HG03045 (cell line): ENCODE measurements around the gene CAMTA1.
"Not testable (repeated sequence)": the region's sequence is repeated elsewhere in the genome, so short reads cannot be mapped to it uniquely, and the experiment has no call there.

Source experiments
- ATAC-seq: cut with Tn5 transposase; IDR thresholded peaks from one replicate; pipeline ENCODE4 v1.9.1; 2021; ENCODE audit warnings: mild to moderate bottlenecking, moderate library complexity; ENCODE audit not compliant: unreplicated experiment

The CAMTA1 gene

DNA sequence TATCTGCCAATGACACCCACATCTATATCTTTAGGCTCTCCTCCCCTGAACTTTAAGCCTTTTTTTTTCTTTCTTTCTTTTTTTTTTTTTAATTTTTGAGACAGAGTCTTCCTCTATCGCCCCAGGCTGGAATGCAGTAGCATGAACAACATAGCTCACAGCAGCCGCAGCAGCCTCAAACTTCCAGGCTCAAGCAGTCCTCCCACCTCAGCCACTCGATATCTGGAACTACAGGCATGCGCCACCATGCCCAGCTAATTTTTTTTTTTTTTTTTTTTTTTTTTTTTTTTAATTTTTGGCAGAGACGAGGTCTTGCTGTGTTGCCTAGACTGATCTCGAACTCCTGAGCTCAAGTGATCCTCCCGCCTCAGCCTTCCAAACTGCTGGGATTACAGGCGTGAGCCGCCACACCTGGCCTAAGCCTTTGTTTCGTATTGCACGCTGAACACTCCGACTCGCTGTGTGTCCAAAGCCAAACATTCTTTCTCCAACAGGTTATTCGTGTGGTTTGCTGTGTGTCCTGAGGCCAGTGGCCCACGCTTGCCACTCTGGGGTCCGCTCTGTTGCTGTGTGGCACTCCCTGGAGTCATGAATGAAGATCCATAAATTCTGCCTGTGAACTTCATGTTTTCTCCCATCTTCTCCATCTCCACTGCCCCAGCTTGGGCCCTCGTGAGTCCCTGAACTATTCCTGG, 119.4 kb downstream of the CAMTA1 start:
- no peak for ATAC-seq

DNA sequence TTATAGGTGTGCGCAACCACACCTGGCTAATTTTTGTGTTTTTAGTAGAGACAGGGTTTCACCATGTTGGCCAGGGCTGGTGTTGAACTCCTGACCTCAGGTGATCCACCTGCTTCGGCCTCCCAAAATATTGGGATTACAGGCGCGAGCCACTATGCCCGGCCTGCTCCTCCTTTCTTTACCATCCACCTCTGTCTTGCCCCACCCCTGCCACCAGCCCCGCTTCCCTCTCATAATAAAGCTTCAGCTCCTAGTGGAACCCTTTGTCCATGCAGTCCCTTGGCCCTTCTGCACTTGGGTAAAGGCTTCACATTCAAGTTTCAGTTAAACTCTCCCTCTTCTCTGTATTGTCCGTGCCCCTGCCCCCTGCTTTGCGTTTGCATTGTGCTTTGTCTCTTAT, 120.1 kb downstream of the CAMTA1 start:
- no peak for ATAC-seq

DNA sequence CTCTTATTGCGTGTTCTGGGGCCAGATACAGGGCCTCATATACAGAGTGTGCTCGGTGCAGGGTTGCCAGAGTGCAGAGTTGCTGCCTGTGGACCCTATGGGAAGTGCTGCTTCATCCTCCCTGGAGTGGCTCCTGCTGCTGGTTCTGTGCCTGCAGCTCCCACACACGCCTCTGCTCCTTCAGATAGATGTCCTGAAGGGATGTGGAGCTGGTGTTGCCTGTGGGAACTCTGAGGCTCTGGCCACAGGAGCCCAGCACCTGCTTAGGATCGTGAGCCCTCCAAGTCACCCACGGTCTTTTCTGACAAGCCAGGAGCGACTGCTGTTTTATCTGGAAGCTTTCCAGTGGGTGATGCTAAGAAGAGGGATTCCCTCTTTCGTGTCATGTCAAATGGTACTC, 120.5 kb downstream of the CAMTA1 start:
- no peak for ATAC-seq

DNA sequence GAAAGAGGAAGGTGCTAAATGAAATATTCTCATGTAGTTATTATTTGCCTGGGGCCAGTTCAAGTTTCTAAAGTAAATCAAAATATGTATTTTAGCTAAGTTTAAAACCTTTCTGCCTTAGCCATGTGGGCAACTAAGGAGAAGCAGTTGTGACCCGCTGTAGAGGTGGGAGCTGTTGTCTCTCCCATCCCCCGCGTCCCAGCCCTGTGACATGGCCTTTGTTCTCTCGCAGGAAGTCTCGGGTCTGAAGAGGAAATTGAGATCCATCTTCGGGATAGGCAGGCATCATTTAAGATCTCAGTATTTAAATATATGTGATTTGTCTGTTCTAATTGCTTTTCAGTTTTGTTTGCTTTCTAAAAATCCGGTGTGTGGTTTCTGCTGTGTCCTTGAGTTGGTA, 121.5 kb downstream of the CAMTA1 start:
- no peak for ATAC-seq

DNA sequence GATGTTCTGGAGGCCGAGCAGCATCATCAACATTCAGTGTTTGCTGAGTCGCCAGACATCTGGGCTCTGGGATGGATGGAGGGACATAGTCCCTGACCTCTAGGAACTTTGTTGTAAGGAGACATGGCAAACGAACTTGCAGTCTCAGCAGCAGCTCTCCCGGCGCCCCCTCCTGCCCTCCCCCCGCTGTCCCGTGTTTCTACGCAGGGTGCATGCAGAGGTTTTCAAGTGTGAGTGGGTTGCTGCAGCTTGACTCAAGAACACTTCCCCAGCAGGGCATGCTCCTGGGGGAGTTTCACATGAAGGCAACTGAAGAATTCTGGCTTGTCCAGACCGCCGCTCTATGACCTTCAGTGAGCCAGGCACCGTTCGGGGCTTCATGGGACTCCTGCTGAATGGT, 121.9 kb downstream of the CAMTA1 start:
- no peak for ATAC-seq

DNA sequence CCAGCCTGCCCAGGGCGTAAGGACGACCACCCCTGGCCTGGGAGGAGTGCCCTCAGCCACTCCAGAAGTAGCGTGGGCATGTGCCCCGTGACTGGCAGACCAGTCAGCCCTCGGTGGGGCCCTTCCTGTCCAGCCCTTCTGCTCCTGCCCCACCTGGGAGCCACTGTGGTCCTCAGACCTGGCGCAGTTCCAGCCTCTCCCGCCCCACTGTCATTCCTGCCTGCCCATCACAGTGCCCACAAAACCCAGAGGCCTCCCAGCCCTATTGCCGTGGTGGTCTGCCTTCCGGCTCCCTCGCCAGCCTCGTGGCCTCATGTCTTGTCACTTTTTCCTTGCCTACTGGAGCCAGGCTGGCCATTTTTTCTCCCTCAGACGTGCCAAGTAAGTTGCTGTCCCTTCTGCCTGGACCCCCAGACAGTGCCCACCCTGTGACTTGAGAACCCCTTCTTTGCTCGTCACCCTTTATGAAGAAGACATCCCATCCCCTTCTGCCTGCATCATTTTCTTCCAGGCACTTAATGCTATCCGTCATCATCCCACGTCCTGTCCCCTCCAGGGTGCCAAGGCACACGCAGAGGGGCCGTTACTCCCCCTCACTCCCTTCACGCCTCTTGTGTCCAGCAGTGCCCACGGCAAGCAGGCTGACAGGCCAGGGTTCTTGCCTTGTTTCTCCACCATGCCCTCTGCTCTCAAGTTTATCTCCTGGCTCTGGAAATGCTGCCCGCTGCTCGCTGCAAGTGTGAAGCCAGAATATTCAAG, 122.6 kb downstream of the CAMTA1 start:
- ATAC-seq, result no peak

DNA sequence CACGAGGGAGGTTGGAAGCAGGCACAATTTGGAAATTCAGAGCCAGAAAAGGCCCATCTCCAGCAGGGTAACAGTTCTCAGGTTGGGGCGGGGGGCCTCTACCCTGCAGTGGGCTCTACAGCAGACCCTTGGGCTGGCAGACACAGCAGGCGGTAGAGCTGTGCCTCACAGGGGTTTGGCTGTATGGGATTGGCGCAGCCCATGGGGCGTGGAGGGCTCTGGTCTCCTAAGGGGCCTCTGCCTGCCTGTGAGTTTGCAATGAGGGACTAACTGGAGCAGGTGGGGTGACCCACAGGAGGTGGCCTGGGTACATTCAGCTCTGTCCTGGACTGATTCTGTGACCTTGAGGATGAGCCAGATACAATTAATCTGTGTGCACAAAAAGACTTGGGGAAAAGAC, 124.1 kb downstream of the CAMTA1 start:
- ATAC-seq, result no peak

DNA sequence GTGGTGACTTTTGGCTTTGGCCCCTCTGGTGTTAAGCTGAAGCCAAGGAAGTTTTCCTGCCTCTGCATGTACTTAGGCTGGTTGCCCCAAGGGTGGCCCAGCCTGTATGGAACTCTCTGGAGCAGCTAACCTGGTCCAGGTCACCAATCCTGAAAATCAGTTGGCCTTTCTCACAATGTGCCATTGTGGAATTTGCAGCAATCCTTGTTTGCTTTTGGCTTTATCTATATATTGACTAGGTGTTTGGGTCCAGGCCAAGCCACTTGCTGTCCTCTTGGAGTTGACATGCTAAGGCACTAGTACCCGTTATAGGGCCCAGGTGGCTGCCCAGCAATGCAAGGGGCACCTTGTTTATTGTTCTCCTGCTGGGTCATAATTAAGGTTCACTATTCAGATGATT, 124.6 kb downstream of the CAMTA1 start:
- no peak for ATAC-seq

DNA sequence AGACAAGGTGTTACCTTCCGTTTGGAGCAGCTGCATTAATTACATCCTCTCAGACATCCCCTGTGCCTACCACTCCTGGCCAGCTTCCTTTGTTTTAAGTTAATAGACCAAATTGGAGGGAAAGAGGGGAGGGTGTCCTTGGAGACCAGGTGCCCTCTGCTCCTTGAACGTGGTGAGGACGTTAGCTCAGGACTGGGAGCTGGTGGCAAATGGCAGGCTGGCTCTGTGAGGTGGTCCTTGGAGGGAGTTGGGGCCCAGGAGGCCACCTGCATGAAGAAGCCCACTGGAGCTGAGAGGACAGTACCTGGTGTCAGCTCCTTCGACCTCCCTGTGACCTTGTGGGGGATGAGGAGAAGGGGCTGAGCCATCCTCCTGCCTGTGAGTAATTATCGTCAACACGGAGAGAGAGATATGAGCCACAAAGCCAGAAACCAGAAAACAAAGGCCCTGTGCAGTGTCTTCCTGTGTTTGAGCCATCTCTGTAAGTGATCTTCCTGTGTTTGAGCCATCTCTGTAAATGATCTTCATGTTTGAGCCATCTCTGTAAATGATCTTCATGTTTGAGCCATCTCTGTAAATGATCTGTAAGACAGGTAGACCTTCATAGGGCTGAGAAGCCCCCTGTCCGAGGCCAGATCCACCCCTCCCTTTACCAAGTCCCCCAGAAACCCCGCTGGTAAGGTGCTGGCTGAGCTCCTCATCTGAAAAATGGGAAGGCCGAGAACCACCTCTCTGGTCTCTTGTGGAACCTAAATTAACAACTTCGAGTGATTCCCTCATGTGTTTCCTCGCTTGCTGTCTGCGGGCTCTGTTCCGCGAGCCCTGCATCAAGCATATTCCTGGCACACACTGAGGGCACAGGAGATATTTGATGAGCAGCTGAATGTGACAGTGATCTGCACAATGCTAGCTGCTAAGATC, 126.0 kb downstream of the CAMTA1 start:
- no peak for ATAC-seq

DNA sequence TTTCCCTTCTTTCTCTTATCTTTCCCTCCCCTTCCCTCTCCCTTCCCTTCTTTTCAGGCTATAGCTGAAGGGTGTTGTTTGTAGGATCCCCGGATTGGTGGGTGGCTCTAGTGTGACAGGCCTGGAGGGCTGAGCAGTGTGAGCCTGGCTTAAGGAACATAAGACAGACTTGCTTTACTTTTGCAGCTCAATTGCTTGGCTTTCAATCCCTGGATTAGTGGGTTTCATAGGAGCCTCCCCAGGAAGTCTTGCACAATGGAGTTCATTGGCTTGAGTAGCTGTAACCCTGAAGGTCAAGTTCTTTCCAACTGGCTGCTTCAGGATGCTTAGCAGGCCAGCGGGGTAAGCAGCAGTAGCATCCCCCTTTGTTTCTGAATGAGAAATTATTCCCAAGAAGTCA, 126.7 kb downstream of the CAMTA1 start:
- no peak for ATAC-seq

DNA sequence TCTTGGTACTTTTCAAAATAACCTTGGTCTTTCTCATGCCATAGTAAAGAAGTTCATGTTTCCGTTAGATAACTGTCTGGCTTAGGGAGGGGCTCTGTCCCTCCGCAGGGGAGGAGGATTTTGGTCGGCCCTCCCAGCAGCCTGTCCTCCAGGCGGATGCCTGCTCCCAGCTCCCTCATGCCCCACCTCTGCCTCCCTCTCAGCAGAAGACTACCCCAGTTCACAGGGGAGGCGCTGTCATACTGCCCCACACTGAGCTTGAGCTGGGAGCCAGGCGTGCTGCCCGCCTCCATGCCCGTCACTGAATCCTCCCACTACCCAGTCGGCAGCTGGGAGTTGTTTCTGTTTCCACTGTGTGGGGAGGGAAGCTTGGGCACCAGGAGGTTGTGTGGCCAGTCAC, 127.3 kb downstream of the CAMTA1 start:
- no peak for ATAC-seq

DNA sequence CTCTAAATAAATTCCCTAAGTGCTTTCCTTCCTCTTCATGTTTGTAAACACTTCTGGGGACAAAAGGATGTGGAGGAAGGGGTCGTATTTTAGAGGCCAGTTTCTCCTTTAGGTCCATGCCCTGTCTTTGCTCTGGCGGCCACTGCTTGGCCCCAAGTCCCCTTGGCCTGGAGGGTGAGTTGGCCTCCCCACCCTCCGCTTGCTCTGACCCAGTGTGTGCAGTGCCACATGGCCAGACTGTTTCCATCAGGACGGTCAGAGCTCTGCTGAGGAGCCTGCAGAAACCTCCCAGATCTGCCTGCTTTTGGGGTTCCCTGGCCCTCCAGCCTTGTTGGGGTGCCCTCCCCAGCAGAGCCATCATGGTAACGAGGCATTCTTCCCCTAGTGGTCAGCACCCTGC, 127.8 kb downstream of the CAMTA1 start:
- no peak for ATAC-seq

DNA sequence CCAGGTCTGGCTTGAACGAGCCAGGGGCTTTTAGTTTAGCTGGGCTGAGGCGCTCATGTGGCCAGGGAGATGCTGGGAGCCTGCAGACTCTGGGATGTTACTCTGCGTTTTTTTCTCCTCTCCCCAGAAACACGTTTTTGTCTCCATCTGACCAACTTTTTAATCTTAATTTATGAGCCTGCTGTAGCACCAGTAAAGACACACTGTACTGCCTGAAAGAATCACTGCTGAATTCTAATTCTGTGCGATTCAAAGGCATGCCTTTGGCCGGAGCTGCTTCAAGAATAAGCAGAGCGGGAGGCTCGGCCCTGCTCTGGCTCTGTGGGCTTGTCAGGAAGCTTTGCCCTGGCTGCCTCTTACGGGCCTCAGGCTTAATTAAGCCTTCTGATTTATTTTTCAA, 129.5 kb downstream of the CAMTA1 start:
- no peak for ATAC-seq

DNA sequence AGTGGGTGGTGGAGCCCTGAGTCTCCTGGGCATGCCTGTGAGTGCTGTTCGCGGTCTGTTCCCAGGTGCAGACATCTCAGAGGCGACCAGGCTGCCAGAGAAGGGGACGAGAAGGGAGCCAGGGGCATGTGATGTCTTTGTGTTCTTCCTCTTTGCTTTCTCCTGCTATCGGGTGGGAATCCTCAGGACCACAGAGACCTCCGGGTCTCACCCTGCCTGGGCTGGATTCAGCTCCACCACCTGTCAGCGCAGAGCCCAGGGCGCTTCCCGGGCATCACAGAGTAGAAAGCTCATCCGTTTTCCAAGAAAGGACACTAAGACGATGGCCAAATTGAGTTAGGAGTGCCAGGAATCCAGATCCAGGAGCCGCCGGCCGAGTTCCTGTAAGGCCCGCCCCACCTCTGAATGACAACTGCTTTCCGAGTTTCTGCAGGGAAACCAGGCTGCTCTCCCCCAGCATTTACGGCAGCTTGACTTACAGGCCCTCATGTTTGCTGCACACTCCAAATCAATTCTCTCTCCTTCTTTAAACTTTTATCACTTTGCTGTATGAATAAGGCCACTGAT, 130.8 kb downstream of the CAMTA1 start:
- ATAC-seq, result no peak

DNA sequence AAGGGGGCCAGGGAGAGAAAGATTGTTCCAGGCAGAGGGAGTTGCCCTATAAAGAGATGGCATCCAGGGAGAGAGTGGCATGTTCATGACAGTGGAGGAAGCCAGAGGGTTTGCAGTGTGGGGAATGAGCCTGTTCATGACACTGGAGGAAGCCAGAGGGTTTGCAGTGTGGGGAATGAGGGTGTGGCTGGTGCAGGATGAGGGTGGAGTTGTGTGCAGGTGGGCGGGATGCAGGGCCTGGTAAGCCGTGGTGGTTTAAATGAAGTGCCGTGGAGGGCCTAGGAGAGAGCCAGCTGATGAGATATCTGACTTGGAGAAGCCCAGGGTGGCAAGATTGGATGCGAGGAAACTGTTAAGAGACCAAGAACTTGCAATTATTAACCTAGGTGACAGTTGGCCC, 131.8 kb downstream of the CAMTA1 start:
- ATAC-seq, result no peak

DNA sequence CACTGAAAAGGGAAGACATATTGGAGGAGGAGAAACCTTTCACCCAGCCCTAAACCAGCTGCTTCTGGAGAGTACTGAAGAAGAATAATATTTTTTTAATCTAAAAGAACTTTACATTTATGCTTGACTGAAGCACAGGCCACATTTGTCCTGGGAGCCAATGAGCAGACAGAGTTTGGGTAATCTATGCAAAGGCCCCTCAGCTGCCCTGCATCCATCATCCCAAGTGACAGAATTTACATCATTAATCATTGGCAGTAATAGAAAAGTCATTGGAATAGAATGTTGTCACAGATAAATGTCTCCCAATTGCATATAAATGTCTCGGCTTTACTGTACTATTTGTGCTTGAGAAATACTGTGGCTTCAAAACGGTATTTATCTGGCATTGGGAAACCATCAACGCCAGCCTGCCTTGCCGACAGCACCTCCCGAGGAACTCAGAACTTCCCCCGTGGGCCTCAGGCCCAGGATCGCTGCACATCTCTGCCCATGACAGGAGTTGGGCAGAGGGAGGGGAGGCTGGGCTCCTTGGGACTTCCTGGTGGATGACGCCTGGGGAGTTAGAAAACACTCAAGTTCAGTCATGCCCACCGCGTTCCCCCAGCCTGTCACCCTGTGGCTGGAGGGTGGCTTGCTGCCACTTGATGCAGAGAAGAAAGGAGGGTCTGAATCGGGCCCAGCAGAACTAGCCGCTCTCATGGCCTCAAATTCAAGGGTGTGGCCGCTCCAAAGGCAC, 133.1 kb downstream of the CAMTA1 start:
- ATAC-seq, result no peak

DNA sequence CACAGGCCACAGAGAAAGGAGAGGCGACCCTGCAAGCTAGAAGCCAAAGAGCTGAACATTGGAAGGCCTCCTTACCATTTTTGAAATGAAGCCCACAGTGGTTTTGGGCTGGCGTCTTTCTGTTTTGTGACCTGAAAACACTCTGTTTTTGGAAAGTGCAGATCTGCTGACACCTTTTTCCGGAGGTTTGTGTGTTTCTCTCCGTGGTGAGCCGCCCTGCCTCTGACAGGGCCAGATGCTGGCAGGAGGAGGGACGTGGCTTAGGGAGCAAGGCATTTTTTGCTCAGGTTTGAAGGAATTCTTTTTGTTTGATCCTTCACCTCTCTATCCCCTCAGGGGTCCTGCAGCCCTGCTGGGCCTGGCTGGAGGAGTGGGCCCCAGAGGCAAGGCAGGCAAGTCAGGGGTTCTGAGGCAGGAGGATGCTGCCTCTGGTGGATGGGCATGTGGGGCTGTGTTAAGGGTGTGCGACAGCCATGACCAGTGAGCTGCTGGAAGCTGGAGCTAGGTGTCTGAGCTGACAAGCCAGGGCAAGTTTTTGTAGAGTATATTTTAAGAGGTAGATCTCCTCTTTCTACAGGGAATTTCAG, 133.8 kb downstream of the CAMTA1 start:
- no peak for ATAC-seq

DNA sequence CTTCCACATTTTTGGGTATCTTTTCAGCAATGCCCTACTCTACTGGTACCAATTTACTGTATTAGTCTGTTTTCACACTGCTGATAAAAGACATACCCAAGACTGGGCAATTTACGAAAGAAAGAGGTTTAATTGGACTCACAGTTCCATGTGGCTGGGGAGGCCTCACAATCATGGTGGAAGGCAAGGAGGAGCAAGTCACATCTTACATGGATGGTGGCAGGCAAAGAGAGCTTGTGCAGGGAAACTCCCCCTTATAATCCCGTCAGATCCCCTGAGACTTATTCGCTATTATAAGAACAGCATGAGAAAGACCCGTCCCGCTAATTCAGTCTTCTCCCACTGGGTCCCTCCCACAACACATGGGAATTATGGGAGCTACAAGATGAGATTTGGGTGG, 136.3 kb downstream of the CAMTA1 start:
- not testable (repeated sequence) for ATAC-seq

DNA sequence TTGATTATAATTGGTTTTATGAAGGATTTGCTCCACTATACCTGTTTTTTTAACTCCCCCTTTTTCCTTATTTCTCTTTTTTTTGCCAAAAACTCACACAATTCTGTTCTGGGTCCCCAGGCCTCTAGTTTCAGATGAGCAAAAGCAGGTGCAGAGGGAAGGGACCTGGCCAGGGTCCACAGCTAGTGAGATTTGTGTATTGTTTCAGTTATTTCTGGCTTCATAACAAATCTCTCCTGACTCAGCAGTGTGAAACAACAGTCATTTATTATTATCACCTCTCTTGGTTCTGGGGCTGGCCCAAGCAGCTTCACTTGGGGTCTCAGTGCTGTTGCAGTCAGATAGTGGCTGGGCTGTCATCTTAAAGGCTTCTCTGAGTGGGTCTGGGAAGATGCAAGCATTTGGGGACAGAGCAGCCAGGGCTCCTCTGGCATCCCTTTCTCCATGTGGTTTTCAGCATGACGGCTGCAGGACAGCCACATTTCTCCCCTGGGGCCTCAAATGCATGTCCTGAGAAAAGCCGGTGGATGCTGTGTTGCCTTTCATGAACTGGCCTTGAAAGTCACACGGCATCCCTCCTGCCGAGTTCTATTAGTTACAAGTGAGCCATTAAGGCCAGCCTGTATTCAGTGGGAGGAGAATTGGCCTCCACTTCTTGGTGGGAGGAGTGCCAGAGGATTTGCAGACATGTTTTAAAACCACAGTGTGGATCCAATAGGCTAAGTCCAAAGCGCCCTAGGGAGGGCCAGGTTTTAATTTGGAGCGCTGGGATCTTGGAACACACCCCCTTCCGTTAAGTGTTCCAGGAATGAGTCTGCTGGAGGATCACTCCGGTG, 137.1 kb downstream of the CAMTA1 start:
- ATAC-seq, result no peak
